GM23338 (cell line): ENCODE measurements around the gene GGTLC2.

Experiments
- CREB1 ChIP-seq: fragments of 250-450 bp; sonication (Bioruptor Pico); IDR thresholded peaks from 2 replicates; pipeline ENCODE4 v1.5.0; 2020; ENCODE audit warnings: low read depth, mild to moderate bottlenecking, moderate library complexity
- EZH2 ChIP-seq: fragments of 200-600 bp; sonication (generic); IDR thresholded peaks from one replicate; pipeline ENCODE4 v1.8.0; 2017; ENCODE audit warnings: antibody characterized with exemption, mild to moderate bottlenecking, low read depth; ENCODE audit not compliant: unreplicated experiment
- EZH2phosphoT487 ChIP-seq: fragments of 200-600 bp; sonication (generic); IDR thresholded peaks from one replicate; pipeline ENCODE4 v1.8.1; 2018; ENCODE audit warnings: antibody characterized with exemption; ENCODE audit not compliant: unreplicated experiment
- JUNB ChIP-seq: IDR thresholded peaks from one replicate; pipeline ENCODE4 v1.6.1; 2016; ENCODE audit warnings: antibody characterized with exemption; ENCODE audit not compliant: unreplicated experiment
- NANOG ChIP-seq: IDR thresholded peaks from 2 replicates; pipeline ENCODE4 v1.6.1; 2016; ENCODE audit warnings: antibody characterized with exemption, borderline replicate concordance
- POLR2AphosphoS5 ChIP-seq: IDR thresholded peaks from 2 replicates; pipeline ENCODE4 v1.6.1; 2016; ENCODE audit warnings: antibody characterized with exemption, low read depth
- STAT1 ChIP-seq: IDR thresholded peaks from one replicate; pipeline ENCODE4 v1.6.1; 2016; ENCODE audit warnings: antibody characterized with exemption; ENCODE audit not compliant: unreplicated experiment
- ZNF331 ChIP-seq: fragments of 250-450 bp; sonication (Bioruptor Pico); IDR thresholded peaks from 2 replicates; pipeline ENCODE4 v1.5.0; 2020; ENCODE audit warnings: low read depth, mild to moderate bottlenecking, moderate library complexity
- TF ChIP-seq, protein P1 (sequence below), 2 experiments: fragments of 200-600 bp in 1 of 2; sonication (generic) in 1 of 2; conservative IDR thresholded peaks; 2 replicates each; pipeline versions ENCODE4 v1.5.1 to v1.6.1; 2016 to 2017; ENCODE audit warnings: antibody characterized with exemption in 2 of 2, low read depth in 2 of 2, mild to moderate bottlenecking in 2 of 2, moderate library complexity in 1 of 2
- TF ChIP-seq, protein P2 (sequence below): IDR thresholded peaks from one replicate; pipeline ENCODE4 v1.6.1; 2018; ENCODE audit warnings: antibody characterized with exemption; ENCODE audit not compliant: unreplicated experiment
- TF ChIP-seq, protein P3 (sequence below): IDR thresholded peaks from 2 replicates; pipeline ENCODE4 v1.6.1; 2016; ENCODE audit warnings: antibody characterized with exemption

DNA sequence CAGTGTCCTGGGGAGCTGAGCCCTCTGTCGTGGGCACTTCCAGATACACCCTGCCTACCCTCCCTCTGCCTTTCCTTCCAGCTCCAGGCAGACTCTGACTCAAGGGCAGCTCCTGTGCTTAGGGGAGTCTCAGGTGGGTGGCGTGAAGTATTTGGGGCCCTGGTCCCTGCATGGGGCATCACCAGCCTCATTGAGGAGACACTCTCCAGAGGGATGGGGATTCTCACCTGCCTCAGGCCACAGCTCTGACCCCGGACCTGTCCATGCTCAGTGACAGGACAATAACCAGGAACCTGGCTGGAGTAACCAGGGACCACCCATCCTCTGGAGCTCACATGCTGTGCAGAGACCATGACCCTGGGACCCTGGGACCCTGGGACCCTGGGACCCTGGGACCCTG is 41.2 kb downstream of the GGTLC2 start:
- TF ChIP-seq EZH2, result no peak
- no peak for TF ChIP-seq NANOG
- TF ChIP-seq, protein P1, sequence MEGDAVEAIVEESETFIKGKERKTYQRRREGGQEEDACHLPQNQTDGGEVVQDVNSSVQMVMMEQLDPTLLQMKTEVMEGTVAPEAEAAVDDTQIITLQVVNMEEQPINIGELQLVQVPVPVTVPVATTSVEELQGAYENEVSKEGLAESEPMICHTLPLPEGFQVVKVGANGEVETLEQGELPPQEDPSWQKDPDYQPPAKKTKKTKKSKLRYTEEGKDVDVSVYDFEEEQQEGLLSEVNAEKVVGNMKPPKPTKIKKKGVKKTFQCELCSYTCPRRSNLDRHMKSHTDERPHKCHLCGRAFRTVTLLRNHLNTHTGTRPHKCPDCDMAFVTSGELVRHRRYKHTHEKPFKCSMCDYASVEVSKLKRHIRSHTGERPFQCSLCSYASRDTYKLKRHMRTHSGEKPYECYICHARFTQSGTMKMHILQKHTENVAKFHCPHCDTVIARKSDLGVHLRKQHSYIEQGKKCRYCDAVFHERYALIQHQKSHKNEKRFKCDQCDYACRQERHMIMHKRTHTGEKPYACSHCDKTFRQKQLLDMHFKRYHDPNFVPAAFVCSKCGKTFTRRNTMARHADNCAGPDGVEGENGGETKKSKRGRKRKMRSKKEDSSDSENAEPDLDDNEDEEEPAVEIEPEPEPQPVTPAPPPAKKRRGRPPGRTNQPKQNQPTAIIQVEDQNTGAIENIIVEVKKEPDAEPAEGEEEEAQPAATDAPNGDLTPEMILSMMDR (conservative IDR thresholded peaks at IDR 0.05; ENCODE audit: low read depth in 2 of 2), result no peak
- TF ChIP-seq CREB1 (CRISPR knock-in tag), result no peak
- TF ChIP-seq, protein P2, sequence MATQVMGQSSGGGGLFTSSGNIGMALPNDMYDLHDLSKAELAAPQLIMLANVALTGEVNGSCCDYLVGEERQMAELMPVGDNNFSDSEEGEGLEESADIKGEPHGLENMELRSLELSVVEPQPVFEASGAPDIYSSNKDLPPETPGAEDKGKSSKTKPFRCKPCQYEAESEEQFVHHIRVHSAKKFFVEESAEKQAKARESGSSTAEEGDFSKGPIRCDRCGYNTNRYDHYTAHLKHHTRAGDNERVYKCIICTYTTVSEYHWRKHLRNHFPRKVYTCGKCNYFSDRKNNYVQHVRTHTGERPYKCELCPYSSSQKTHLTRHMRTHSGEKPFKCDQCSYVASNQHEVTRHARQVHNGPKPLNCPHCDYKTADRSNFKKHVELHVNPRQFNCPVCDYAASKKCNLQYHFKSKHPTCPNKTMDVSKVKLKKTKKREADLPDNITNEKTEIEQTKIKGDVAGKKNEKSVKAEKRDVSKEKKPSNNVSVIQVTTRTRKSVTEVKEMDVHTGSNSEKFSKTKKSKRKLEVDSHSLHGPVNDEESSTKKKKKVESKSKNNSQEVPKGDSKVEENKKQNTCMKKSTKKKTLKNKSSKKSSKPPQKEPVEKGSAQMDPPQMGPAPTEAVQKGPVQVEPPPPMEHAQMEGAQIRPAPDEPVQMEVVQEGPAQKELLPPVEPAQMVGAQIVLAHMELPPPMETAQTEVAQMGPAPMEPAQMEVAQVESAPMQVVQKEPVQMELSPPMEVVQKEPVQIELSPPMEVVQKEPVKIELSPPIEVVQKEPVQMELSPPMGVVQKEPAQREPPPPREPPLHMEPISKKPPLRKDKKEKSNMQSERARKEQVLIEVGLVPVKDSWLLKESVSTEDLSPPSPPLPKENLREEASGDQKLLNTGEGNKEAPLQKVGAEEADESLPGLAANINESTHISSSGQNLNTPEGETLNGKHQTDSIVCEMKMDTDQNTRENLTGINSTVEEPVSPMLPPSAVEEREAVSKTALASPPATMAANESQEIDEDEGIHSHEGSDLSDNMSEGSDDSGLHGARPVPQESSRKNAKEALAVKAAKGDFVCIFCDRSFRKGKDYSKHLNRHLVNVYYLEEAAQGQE, result no peak
- TF ChIP-seq EZH2phosphoT487, result no peak
- TF ChIP-seq POLR2AphosphoS5, result no peak
- no peak for TF ChIP-seq STAT1
- no peak for TF ChIP-seq JUNB
- TF ChIP-seq, protein P3, sequence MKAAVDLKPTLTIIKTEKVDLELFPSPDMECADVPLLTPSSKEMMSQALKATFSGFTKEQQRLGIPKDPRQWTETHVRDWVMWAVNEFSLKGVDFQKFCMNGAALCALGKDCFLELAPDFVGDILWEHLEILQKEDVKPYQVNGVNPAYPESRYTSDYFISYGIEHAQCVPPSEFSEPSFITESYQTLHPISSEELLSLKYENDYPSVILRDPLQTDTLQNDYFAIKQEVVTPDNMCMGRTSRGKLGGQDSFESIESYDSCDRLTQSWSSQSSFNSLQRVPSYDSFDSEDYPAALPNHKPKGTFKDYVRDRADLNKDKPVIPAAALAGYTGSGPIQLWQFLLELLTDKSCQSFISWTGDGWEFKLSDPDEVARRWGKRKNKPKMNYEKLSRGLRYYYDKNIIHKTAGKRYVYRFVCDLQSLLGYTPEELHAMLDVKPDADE, result no peak
- TF ChIP-seq ZNF331, result no peak
